K562 (cell line): ENCODE results near the gene ZNF692. TPM values are rescaled to one million over a fixed set of nuclear protein-coding genes. Genes with fewer than 3 reads are reported as not detected.

Experiments used
- BACH1 ChIP-seq: fragments of 200-800 bp; sonication (Bioruptor generic); IDR thresholded peaks from 2 replicates; pipeline ENCODE4 v1.6.1; 2016; ENCODE audit warnings: missing genetic modification characterization, missing compliant biosample characterization
- CREB1 ChIP-seq, 2 experiments: sonication (generic) in 1 of 2; formaldehyde crosslinking in 1 of 2; IDR thresholded peaks; 2 replicates each; pipeline versions ENCODE4 v1.6.1 to v1.8.0; 2012 to 2022; ENCODE audit warnings: inconsistent platforms in 1 of 2, mild to moderate bottlenecking in 1 of 2, missing genetic modification reagents in 1 of 2, moderate library complexity in 1 of 2
- CREM ChIP-seq: IDR thresholded peaks from 2 replicates; pipeline ENCODE4 v1.6.1; 2014; ENCODE audit warnings: antibody characterized with exemption, low read depth
- CTBP1 ChIP-seq: fragments of 450-650 bp; IDR thresholded peaks from 2 replicates; pipeline ENCODE4 v1.6.1; 2016; ENCODE audit warnings: borderline replicate concordance
- CUX1 ChIP-seq: fragments of 200-800 bp; sonication (Bioruptor generic); IDR thresholded peaks from 2 replicates; pipeline ENCODE4 v1.6.1; 2016; ENCODE audit warnings: missing genetic modification characterization, missing compliant biosample characterization
- CXXC5 ChIP-seq: fragments of 250-450 bp; sonication (Bioruptor Pico); IDR thresholded peaks from 2 replicates; pipeline ENCODE4 v1.8.0; 2022; ENCODE audit warnings: inconsistent platforms, mild to moderate bottlenecking, moderate library complexity
- DMBX1 ChIP-seq: fragments of 250-450 bp; sonication (Bioruptor Pico); IDR thresholded peaks from 2 replicates; pipeline ENCODE4 v1.8.0; 2022; ENCODE audit warnings: inconsistent platforms, mild to moderate bottlenecking, moderate library complexity, borderline replicate concordance
- GTF2E2 ChIP-seq: fragments of 200-800 bp; sonication (Bioruptor generic); IDR thresholded peaks from 2 replicates; pipeline ENCODE4 v1.6.1; 2016; ENCODE audit warnings: missing genetic modification characterization, missing compliant biosample characterization
- JUND ChIP-seq, 2 experiments: IDR thresholded peaks; 2 replicates in 1 of 2; 3 replicates in 1 of 2; pipeline ENCODE4 v1.6.1; 2011; ENCODE audit warnings: borderline replicate concordance in 2 of 2, low read depth in 2 of 2, low read length in 2 of 2, improper control_type of control experiment in 1 of 2, missing biosample characterization in 1 of 2, missing genetic modification characterization in 1 of 2, missing genetic modification reagents in 1 of 2
- KDM4B ChIP-seq, 2 experiments: fragments of 450-650 bp in 1 of 2; sonication (generic) in 1 of 2; IDR thresholded peaks; 2 replicates each; pipeline ENCODE4 v1.6.1; 2016 to 2017; ENCODE audit warnings: borderline replicate concordance in 2 of 2, antibody characterized with exemption in 1 of 2, low read depth in 1 of 2, mild to moderate bottlenecking in 1 of 2
- MAFF ChIP-seq: IDR thresholded peaks from 2 replicates; pipeline ENCODE4 v1.6.1; 2012; ENCODE audit warnings: low read length, improper control_type of control experiment
- NBN ChIP-seq: fragments of 450-650 bp; IDR thresholded peaks from 2 replicates; pipeline ENCODE4 v1.6.1; 2016; ENCODE audit warnings: low read depth, mild to moderate bottlenecking
- RBBP5 ChIP-seq: fragments of 200-600 bp; sonication (generic); IDR thresholded peaks from 2 replicates; pipeline ENCODE4 v1.6.1; 2012; ENCODE audit warnings: borderline replicate concordance, mild to moderate bottlenecking, low read length, control low read depth, inconsistent platforms; ENCODE audit not compliant: insufficient read depth, poor library complexity, severe bottlenecking
- RBM14 ChIP-seq: fragments of 200-400 bp; formaldehyde crosslinking; IDR thresholded peaks from 2 replicates; pipeline ENCODE4 v1.6.1; 2018; ENCODE audit warnings: low read depth, mild to moderate bottlenecking, low read length, moderate library complexity, borderline replicate concordance; ENCODE audit not compliant: insufficient read depth
- RNF2 ChIP-seq: sonication (generic); IDR thresholded peaks from 2 replicates; pipeline ENCODE4 v1.6.1; 2016
- SAP30 ChIP-seq: fragments of 200-600 bp; sonication (generic); IDR thresholded peaks from 2 replicates; pipeline ENCODE4 v1.6.1; 2012; ENCODE audit warnings: borderline replicate concordance, low read depth, mild to moderate bottlenecking, moderate library complexity, low read length, control low read depth, inconsistent platforms; ENCODE audit not compliant: insufficient read depth, poor library complexity, severe bottlenecking
- SOX6 ChIP-seq: fragments of 450-650 bp; IDR thresholded peaks from 2 replicates; pipeline ENCODE4 v1.6.1; 2014; ENCODE audit warnings: mild to moderate bottlenecking
- SP2 ChIP-seq: IDR thresholded peaks from 2 replicates; pipeline ENCODE4 v1.6.1; 2011; ENCODE audit warnings: mild to moderate bottlenecking, low read depth, low read length, moderate library complexity; ENCODE audit not compliant: poor library complexity, severe bottlenecking; ENCODE audit errors: extremely low read depth
- ZKSCAN1 ChIP-seq: fragments of 150-350 bp; IDR thresholded peaks from 2 replicates; pipeline ENCODE4 v1.6.1; 2016; ENCODE audit warnings: low read depth, low read length
- ZNF507 ChIP-seq: conservative IDR thresholded peaks from 2 replicates; pipeline ENCODE4 v1.6.1; 2017; ENCODE audit warnings: missing genetic modification characterization, missing compliant biosample characterization
- polyA plus RNA-seq, 8 experiments: library from polyadenylated mRNA; depleted of rRNA in 4 of 8; stranded (reverse) in 5 of 8; unstranded in 3 of 8; fragments of >200 nt; fragmentation: Nextera tagmentation in 2 of 8; fragmentation: Illumina TruSeq in 1 of 8; extraction: Ambion mirVana in 2 of 8; extraction: Trizol in 1 of 8; gene quantifications; 2 replicates each; pipeline versions ENCODE4 v1.2.1 to v1.2.3, GENCODE V29; 2011 to 2014; ENCODE audit warnings: inconsistent platforms in 1 of 8, missing spikeins in 1 of 8
- total RNA-seq, 7 experiments: library from RNA; depleted of rRNA in 6 of 7; stranded (reverse); fragments of >200 nt in 6 of 7; fragmentation: Illumina TruSeq in 2 of 7; extraction: Trizol in 2 of 7; gene quantifications; 2 replicates each; pipeline versions ENCODE4 v1.2.1 to v1.2.3, GENCODE V29; 2011 to 2021; ENCODE audit warnings: low replicate concordance in 1 of 7

Gene ZNF692
- total and polyA plus RNA-seq, 9 of the 15 experiments (the other 6 are each of a cell fraction or from before 2014, with no cell fraction given), result 8.4 to 143 (median 55.9) TPM

GRCh38 chr1:248837781-248838356 lies 21.0 kb downstream of the ZNF692 start, which contains the start of gene ZNF672 (continued):
- TF ChIP-seq KDM4B (IDR thresholded peaks at IDR 0.05; ENCODE audit: borderline replicate concordance in 2 of 2, low read depth in 1 of 2) (0 out of 4 replicates have a peak, but pooled peaks of 1 of the 2 experiments have one; percentile 72), RBBP5 (peak; percentile 42), DMBX1 (CRISPR knock-in tag) (peak; percentile 48; the same call in 1 of the 2 replicates), NBN (no peak), JUND (IDR thresholded peaks at IDR 0.05; ENCODE audit: borderline replicate concordance, low read depth, low read length) (peak; percentile 50), JUND (tag; IDR thresholded peaks at IDR 0.05; ENCODE audit: borderline replicate concordance, low read depth, low read length) (no peak), ZKSCAN1 (peak; percentile 25; the same call in 1 of the 2 replicates), RBM14 (no peak), CREB1 (IDR thresholded peaks at IDR 0.05) (peak; percentile 88), CREB1 (CRISPR knock-in tag; IDR thresholded peaks at IDR 0.05) (peak; percentile 83), CTBP1 (peak; percentile 68), BACH1 (tag) (no peak), SAP30 (no peak), RNF2 (no peak), GTF2E2 (tag) (no peak; the same call in 1 of the 2 replicates), CREM (peak; percentile 94), ZNF507 (tag) (no peak), CXXC5 (CRISPR knock-in tag) (peak; percentile 57), SP2 (peak; percentile 68), MAFF (no peak), CUX1 (CRISPR knock-in tag) (no peak), SOX6 (peak; percentile 11; the same call in 1 of the 2 replicates)
